ENCODE data around the gene COPS7B.

The COPS7B gene

DNA sequence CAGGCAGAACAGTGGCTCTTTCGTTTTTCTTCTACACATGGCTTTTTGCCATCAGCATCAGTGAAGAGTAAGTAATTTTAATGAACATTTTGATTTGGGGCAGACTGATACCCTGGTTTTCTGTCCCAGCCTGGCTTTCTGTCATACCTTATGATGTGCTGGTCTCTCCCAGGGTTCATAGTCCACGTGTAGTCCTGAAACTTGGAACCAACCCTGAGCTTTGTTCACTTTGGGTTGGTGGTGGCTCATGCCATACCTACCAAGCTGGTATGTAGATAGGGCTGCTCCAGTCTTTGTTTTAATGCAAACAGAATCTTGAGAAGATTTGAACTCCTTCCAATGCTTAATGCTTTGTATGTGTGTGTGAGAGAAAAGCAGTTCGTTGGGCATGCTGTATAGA is 4.9 kb downstream of the COPS7B start:
- peaks cover 4% of the 10 kb centered on the region for H3K79me1 ChIP-seq (ENCODE audit: low read length)
- H2BK12ac ChIP-seq (ENCODE audit: low read length), result peak overlapping the region; percentile 25
- H3K36me3 ChIP-seq (ENCODE audit: control insufficient read depth in 1 of 2, insufficient read depth in 2 of 2, low read length in 2 of 2), result peaks cover 13 to 23% of the 10 kb centered on the region in 2 experiments
- H3K14ac ChIP-seq (ENCODE audit: low read length), result no peak overlapping the region
- H4K8ac ChIP-seq (ENCODE audit: low read depth, low read length), result no peak overlapping the region
- no peak overlapping the region for H4K12ac ChIP-seq (ENCODE audit: low read depth, low read length)
- H3K9me3 ChIP-seq (ENCODE audit: insufficient read depth, low read depth, low read length), result no peaks in the 10 kb centered on the region
- no peak overlapping the region for H3K4me2 ChIP-seq (ENCODE audit: low read length)
- H2BK5ac ChIP-seq (ENCODE audit: low read depth, low read length, poor library complexity), result no peak overlapping the region
- H3K23ac ChIP-seq (ENCODE audit: low read length), result no peak overlapping the region
- peaks cover 0 to 4% of the 10 kb centered on the region in 2 experiments for H3K4me1 ChIP-seq (ENCODE audit: control insufficient read depth in 1 of 2, insufficient read depth in 2 of 2, low read length in 2 of 2)
- H3K4me3 ChIP-seq (ENCODE audit: low read depth, low read length), result no peak overlapping the region
- H2AK5ac ChIP-seq (ENCODE audit: low read length), result no peak overlapping the region
- no peak for DNase-seq
- H3K27ac ChIP-seq (ENCODE audit: low read depth, low read length), result no peak overlapping the region
- no peak overlapping the region for H4K91ac ChIP-seq (ENCODE audit: low read depth, low read length)
- WGBS (ENCODE audit: extremely low coverage, insufficient coverage, insufficient read length), result no CpG with 5 or more reads among the region's 3 CpGs
- H3K18ac ChIP-seq (ENCODE audit: low read length), result no peak overlapping the region
- H2BK120ac ChIP-seq (ENCODE audit: insufficient read depth, low read length, poor library complexity), result no peak overlapping the region
- H3K27me3 ChIP-seq (ENCODE audit: insufficient read depth, low read length), result no peaks in the 10 kb centered on the region
- peak overlapping the region; percentile 66 for H3K4ac ChIP-seq (ENCODE audit: low read depth, low read length)
- no peak overlapping the region for H2AFZ ChIP-seq (ENCODE audit: insufficient read depth, low read length, poor library complexity)
- no peak overlapping the region for H3K9ac ChIP-seq (ENCODE audit: low read length)
- peaks cover 4% of the 10 kb centered on the region for H3K79me2 ChIP-seq (ENCODE audit: control insufficient read depth, insufficient read depth, low read length, poor library complexity)

DNA sequence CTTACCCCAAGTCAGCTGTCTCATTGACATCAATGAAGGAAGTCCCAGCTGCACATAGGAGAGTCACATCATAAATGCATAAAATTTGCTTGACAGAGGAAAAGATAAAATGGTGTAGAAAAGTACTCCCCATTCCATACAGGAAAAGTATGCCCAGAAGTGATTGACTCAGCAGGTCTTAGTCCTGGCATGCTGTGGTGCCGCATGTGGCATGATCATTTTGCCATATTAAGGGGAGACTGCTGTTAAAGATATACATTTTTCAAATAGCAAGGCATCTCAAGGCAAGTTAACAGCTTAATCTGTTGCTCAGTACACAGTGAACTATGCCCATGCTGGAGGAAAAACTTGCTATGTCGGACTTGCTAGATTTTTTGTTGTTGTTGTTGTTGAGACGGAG is 8.1 kb downstream of the COPS7B start:
- H3K4me2 ChIP-seq (ENCODE audit: low read length), result no peak overlapping the region
- H3K9ac ChIP-seq (ENCODE audit: low read length), result no peak overlapping the region
- peaks cover 19 to 38% of the 10 kb centered on the region in 2 experiments for H3K36me3 ChIP-seq (ENCODE audit: control insufficient read depth in 1 of 2, insufficient read depth in 2 of 2, low read length in 2 of 2)
- H2BK5ac ChIP-seq (ENCODE audit: low read depth, low read length, poor library complexity), result no peak overlapping the region
- no peak overlapping the region for H2BK12ac ChIP-seq (ENCODE audit: low read length)
- H4K12ac ChIP-seq (ENCODE audit: low read depth, low read length), result no peak overlapping the region
- H2BK120ac ChIP-seq (ENCODE audit: insufficient read depth, low read length, poor library complexity), result no peak overlapping the region
- no peaks in the 10 kb centered on the region for H3K79me1 ChIP-seq (ENCODE audit: low read length)
- H3K27ac ChIP-seq (ENCODE audit: low read depth, low read length), result no peak overlapping the region
- H2AK5ac ChIP-seq (ENCODE audit: low read length), result no peak overlapping the region
- no CpG with 5 or more reads among the region's 3 CpGs for WGBS (ENCODE audit: extremely low coverage, insufficient coverage, insufficient read length)
- no peaks in the 10 kb centered on the region for H3K4me1 ChIP-seq (ENCODE audit: control insufficient read depth in 1 of 2, insufficient read depth in 2 of 2, low read length in 2 of 2)
- no peak overlapping the region for H3K14ac ChIP-seq (ENCODE audit: low read length)
- no peak overlapping the region for H4K91ac ChIP-seq (ENCODE audit: low read depth, low read length)
- DNase-seq, result peak in 1 of 2 donors; percentile 36
- H3K18ac ChIP-seq (ENCODE audit: low read length), result no peak overlapping the region
- H3K27me3 ChIP-seq (ENCODE audit: insufficient read depth, low read length), result no peaks in the 10 kb centered on the region
- no peak overlapping the region for H3K4ac ChIP-seq (ENCODE audit: low read depth, low read length)
- H2AFZ ChIP-seq (ENCODE audit: insufficient read depth, low read length, poor library complexity), result no peak overlapping the region
- no peak overlapping the region for H4K8ac ChIP-seq (ENCODE audit: low read depth, low read length)
- no peaks in the 10 kb centered on the region for H3K79me2 ChIP-seq (ENCODE audit: control insufficient read depth, insufficient read depth, low read length, poor library complexity)
- no peak overlapping the region for H3K4me3 ChIP-seq (ENCODE audit: low read depth, low read length)
- H3K9me3 ChIP-seq (ENCODE audit: insufficient read depth, low read depth, low read length), result no peaks in the 10 kb centered on the region
- H3K23ac ChIP-seq (ENCODE audit: low read length), result no peak overlapping the region

DNA sequence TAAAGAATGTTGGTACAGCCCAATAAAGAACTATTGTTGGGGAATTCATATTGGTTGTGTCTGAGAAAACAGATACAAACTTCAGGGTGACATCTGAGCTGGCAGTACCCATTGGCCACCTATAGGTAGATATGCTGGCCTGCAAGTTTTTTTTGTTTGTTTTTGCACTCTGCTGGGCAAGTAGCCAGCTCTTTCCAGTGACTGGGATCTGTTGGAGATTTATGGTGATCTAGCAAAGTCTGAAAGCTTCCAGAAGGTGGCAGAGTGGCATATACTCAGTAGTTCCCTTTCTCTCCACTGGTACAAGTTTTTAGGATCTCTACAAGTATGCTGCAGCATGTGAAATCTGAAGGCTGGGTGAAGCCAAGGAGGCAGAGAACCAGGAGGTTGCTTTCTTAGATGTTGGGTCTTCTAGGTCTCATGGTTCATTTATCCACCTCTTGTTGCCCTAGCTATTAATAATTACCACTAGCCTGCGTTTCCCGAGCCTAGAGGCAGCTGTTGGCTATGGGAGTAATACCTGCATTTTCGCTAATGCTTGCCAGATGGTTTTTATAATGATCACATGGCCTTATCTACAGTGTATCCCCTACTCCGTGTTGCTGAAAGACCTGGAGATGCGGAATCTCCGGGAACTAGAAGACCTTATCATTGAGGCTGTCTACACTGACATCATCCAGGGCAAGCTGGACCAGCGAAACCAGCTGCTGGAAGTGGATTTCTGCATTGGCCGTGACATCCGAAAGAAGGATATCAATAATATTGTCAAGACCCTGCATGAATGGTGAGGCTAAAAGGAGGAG is 9.5 kb downstream of the COPS7B start:
- no peak overlapping the region for H4K12ac ChIP-seq (ENCODE audit: low read depth, low read length)
- no peak overlapping the region for H2BK12ac ChIP-seq (ENCODE audit: low read length)
- DNase-seq, result no peak
- no peak overlapping the region for H3K4me3 ChIP-seq (ENCODE audit: low read depth, low read length)
- H3K14ac ChIP-seq (ENCODE audit: low read length), result no peak overlapping the region
- H3K4ac ChIP-seq (ENCODE audit: low read depth, low read length), result no peak overlapping the region
- no peak overlapping the region for H3K9ac ChIP-seq (ENCODE audit: low read length)
- no peak overlapping the region for H3K4me2 ChIP-seq (ENCODE audit: low read length)
- no peak overlapping the region for H2AK5ac ChIP-seq (ENCODE audit: low read length)
- H3K4me1 ChIP-seq (ENCODE audit: control insufficient read depth in 1 of 2, insufficient read depth in 2 of 2, low read length in 2 of 2), result no peaks in the 10 kb centered on the region
- no peak overlapping the region for H3K27ac ChIP-seq (ENCODE audit: low read depth, low read length)
- H4K8ac ChIP-seq (ENCODE audit: low read depth, low read length), result no peak overlapping the region
- no CpG with 5 or more reads among the region's 9 CpGs for WGBS (ENCODE audit: extremely low coverage, insufficient coverage, insufficient read length)
- no peaks in the 10 kb centered on the region for H3K9me3 ChIP-seq (ENCODE audit: insufficient read depth, low read depth, low read length)
- no peak overlapping the region for H4K91ac ChIP-seq (ENCODE audit: low read depth, low read length)
- H2AFZ ChIP-seq (ENCODE audit: insufficient read depth, low read length, poor library complexity), result no peak overlapping the region
- H2BK120ac ChIP-seq (ENCODE audit: insufficient read depth, low read length, poor library complexity), result no peak overlapping the region
- no peaks in the 10 kb centered on the region for H3K79me1 ChIP-seq (ENCODE audit: low read length)
- H3K18ac ChIP-seq (ENCODE audit: low read length), result no peak overlapping the region
- no peaks in the 10 kb centered on the region for H3K79me2 ChIP-seq (ENCODE audit: control insufficient read depth, insufficient read depth, low read length, poor library complexity)
- peaks cover 17 to 39% of the 10 kb centered on the region in 2 experiments for H3K36me3 ChIP-seq (ENCODE audit: control insufficient read depth in 1 of 2, insufficient read depth in 2 of 2, low read length in 2 of 2)
- peak overlapping the region; percentile 22 for H3K23ac ChIP-seq (ENCODE audit: low read length)
- H2BK5ac ChIP-seq (ENCODE audit: low read depth, low read length, poor library complexity), result no peak overlapping the region
- H3K27me3 ChIP-seq (ENCODE audit: insufficient read depth, low read length), result no peaks in the 10 kb centered on the region

DNA sequence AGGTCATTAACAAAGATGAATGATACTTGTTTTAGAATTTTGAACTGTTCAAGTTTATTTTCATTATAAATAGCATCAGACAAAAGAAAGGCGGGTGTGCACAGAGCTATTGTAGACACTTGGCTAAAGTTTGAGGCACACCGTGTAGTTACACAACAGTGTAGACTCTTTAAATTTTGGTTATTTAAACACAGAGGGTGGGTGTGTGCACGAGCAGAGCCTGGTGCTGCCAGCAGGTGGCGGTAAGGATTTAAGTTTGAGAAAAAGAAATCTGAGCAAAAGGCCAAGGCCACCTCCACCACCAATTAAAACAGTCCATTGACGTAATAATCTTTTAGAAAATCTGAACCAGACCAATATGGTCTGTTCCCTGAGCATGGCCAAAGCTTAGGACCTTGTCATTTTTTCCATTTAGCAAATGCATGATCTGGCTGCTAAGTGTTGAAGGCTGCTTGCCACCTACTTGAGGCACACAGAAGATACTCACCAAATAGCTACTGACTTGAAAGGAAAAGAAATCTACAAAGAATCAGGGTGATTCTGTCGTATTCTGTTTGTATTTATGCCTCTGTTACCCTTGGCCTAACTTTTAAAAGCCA is 14.3 kb downstream of the COPS7B start:
- Histone ChIP-seq H3K9ac (ENCODE audit: low read length) (no peak overlapping the region), H2BK5ac (ENCODE audit: low read depth, low read length, poor library complexity) (no peak overlapping the region), H3K4me3 (ENCODE audit: low read depth, low read length) (no peak overlapping the region), H3K4me2 (ENCODE audit: low read length) (no peak overlapping the region), H3K36me3 (ENCODE audit: control insufficient read depth in 1 of 2, insufficient read depth in 2 of 2, low read length in 2 of 2) (peaks cover 14 to 47% of the 10 kb centered on the region in 2 experiments), H2BK120ac (ENCODE audit: insufficient read depth, low read length, poor library complexity) (no peak overlapping the region), H3K79me2 (ENCODE audit: control insufficient read depth, insufficient read depth, low read length, poor library complexity) (no peaks in the 10 kb centered on the region), H2AK5ac (ENCODE audit: low read length) (no peak overlapping the region), H3K27ac (ENCODE audit: low read depth, low read length) (no peak overlapping the region), H4K12ac (ENCODE audit: low read depth, low read length) (no peak overlapping the region), H2BK12ac (ENCODE audit: low read length) (no peak overlapping the region), H3K4me1 (ENCODE audit: control insufficient read depth in 1 of 2, insufficient read depth in 2 of 2, low read length in 2 of 2) (no peaks in the 10 kb centered on the region), H2AFZ (ENCODE audit: insufficient read depth, low read length, poor library complexity) (no peak overlapping the region), H3K79me1 (ENCODE audit: low read length) (no peaks in the 10 kb centered on the region), H3K27me3 (ENCODE audit: insufficient read depth, low read length) (no peaks in the 10 kb centered on the region), H3K14ac (ENCODE audit: low read length) (no peak overlapping the region), H3K4ac (ENCODE audit: low read depth, low read length) (no peak overlapping the region), H3K9me3 (ENCODE audit: insufficient read depth, low read depth, low read length) (no peaks in the 10 kb centered on the region), H4K8ac (ENCODE audit: low read depth, low read length) (no peak overlapping the region), H3K23ac (ENCODE audit: low read length) (no peak overlapping the region), H3K18ac (ENCODE audit: low read length) (no peak overlapping the region), H4K91ac (ENCODE audit: low read depth, low read length) (no peak overlapping the region)
- no CpG with 5 or more reads among the region's 6 CpGs for WGBS (ENCODE audit: extremely low coverage, insufficient coverage, insufficient read length)
- peak; percentile 12 to 54 for DNase-seq

All from trophoblast cell (in vitro differentiated cells and primary cell).